HEK293 (cell line): Measurements from ENCODE around the gene CYP4F22.
A peak's percentile ranks its signal among the peaks of the same experiment; 100 is the strongest.

Experiments used
- CTCF ChIA-PET: fragments of 350-600 bp; formaldehyde crosslinking; extraction: SDS; loops from one replicate; lab custom pipeline; 2021; ENCODE audit warnings: antibody characterized with exemption; lab: Yijun Ruan, JAX
- POLR2A ChIA-PET: fragments of 300-600 bp; formaldehyde crosslinking; extraction: SDS; loops from one replicate; lab custom pipeline; 2020; ENCODE audit warnings: antibody characterized with exemption, inconsistent platforms; lab: Yijun Ruan, JAX
- H3K27ac ChIP-seq: fragments of 200-500 bp; sonication (Bioruptor generic); 2 replicates; pipeline ENCODE4 v1.5.1; 2014; ENCODE audit warnings: low read depth, low read length, control low read depth, inconsistent platforms; ENCODE audit errors: extremely low read depth
- H3K36me3 ChIP-seq, 2 experiments: fragments of 200-500 bp in 1 of 2; sonication (Bioruptor generic) in 1 of 2; 1 replicate in 1 of 2; 2 replicates in 1 of 2; pipeline ENCODE4 v1.5.1; 2014 to 2017; ENCODE audit warnings: inconsistent platforms in 2 of 2, low read length in 2 of 2; ENCODE audit not compliant: control insufficient read depth in 2 of 2, insufficient read depth in 1 of 2
- H3K4me1 ChIP-seq: fragments of 200-500 bp; sonication (Bioruptor generic); 2 replicates; pipeline ENCODE4 v1.5.1; 2014; ENCODE audit warnings: mild to moderate bottlenecking, low read length, inconsistent platforms; ENCODE audit not compliant: control insufficient read depth, insufficient read depth
- H3K4me3 ChIP-seq: 2 replicates; pipeline ENCODE4 v1.5.1; 2011; ENCODE audit warnings: low read depth, mild to moderate bottlenecking, control low read depth, low read length, moderate library complexity
- H3K9me3 ChIP-seq: fragments of 200-500 bp; sonication (Bioruptor generic); 2 replicates; pipeline ENCODE4 v1.5.1; 2014; ENCODE audit warnings: low read depth, low read length, inconsistent platforms; ENCODE audit not compliant: control insufficient read depth, insufficient read depth
- GLIS2 ChIP-seq: fragments of 450-650 bp; formaldehyde crosslinking; IDR thresholded peaks from 2 replicates; pipeline ENCODE4 v1.5.1; 2016; ENCODE audit warnings: missing biosample characterization, missing genetic modification characterization
- KLF16 ChIP-seq: fragments of 450-650 bp; formaldehyde crosslinking; IDR thresholded peaks from 2 replicates; pipeline ENCODE4 v1.5.1; 2017; ENCODE audit warnings: missing biosample characterization, missing genetic modification characterization
- KLF9 ChIP-seq: fragments of 450-650 bp; formaldehyde crosslinking; IDR thresholded peaks from 2 replicates; pipeline ENCODE4 v1.5.1; 2016; ENCODE audit warnings: missing biosample characterization, missing genetic modification characterization, low read depth
- SP2 ChIP-seq: fragments of 450-650 bp; formaldehyde crosslinking; IDR thresholded peaks from 2 replicates; pipeline ENCODE4 v1.5.1; 2016; ENCODE audit warnings: missing biosample characterization, missing genetic modification characterization
- SP7 ChIP-seq: fragments of 450-650 bp; formaldehyde crosslinking; IDR thresholded peaks from 2 replicates; pipeline ENCODE4 v1.5.1; 2016; ENCODE audit warnings: missing biosample characterization, missing genetic modification characterization
- TRIM28 ChIP-seq: IDR thresholded peaks from 2 replicates; pipeline ENCODE4 v1.6.1; 2011; ENCODE audit warnings: low read length, control low read depth, borderline replicate concordance
- YY2 ChIP-seq: fragments of 450-650 bp; formaldehyde crosslinking; IDR thresholded peaks from 2 replicates; pipeline ENCODE4 v1.5.1; 2016; ENCODE audit warnings: missing biosample characterization, missing genetic modification characterization
- ZBTB17 ChIP-seq: fragments of 450-650 bp; formaldehyde crosslinking; IDR thresholded peaks from 2 replicates; pipeline ENCODE4 v1.5.1; 2016; ENCODE audit warnings: missing biosample characterization, missing genetic modification characterization
- ZNF335 ChIP-seq: fragments of 450-650 bp; formaldehyde crosslinking; conservative IDR thresholded peaks from 2 replicates; pipeline ENCODE4 v1.5.1; 2016; ENCODE audit warnings: missing biosample characterization, missing genetic modification characterization
- ZNF394 ChIP-seq: fragments of 450-650 bp; formaldehyde crosslinking; IDR thresholded peaks from 2 replicates; pipeline ENCODE4 v1.5.1; 2016; ENCODE audit warnings: missing biosample characterization, missing genetic modification characterization, mild to moderate bottlenecking, moderate library complexity, borderline replicate concordance
- ZNF473 ChIP-seq: fragments of 450-650 bp; formaldehyde crosslinking; IDR thresholded peaks from 2 replicates; pipeline ENCODE4 v1.5.1; 2017; ENCODE audit warnings: missing biosample characterization, missing genetic modification characterization
- ZNF510 ChIP-seq: fragments of 450-650 bp; formaldehyde crosslinking; IDR thresholded peaks from 2 replicates; pipeline ENCODE4 v1.5.1; 2018; ENCODE audit warnings: mild to moderate bottlenecking, missing genetic modification characterization, missing biosample characterization; ENCODE audit not compliant: insufficient replicate concordance
- ZNF561 ChIP-seq: fragments of 450-650 bp; IDR thresholded peaks from 2 replicates; pipeline ENCODE4 v1.5.1; 2018; ENCODE audit warnings: missing biosample characterization, missing genetic modification characterization, borderline replicate concordance
- ZNF629 ChIP-seq: fragments of 450-650 bp; formaldehyde crosslinking; IDR thresholded peaks from 2 replicates; pipeline ENCODE4 v1.5.1; 2017; ENCODE audit warnings: missing biosample characterization, missing genetic modification characterization
- ZNF701 ChIP-seq: fragments of 450-650 bp; formaldehyde crosslinking; IDR thresholded peaks from 2 replicates; pipeline ENCODE4 v1.5.1; 2016; ENCODE audit warnings: missing biosample characterization, missing genetic modification characterization
- TF ChIP-seq, protein P1 (sequence below): fragments of 450-650 bp; formaldehyde crosslinking; conservative IDR thresholded peaks from 2 replicates; pipeline ENCODE4 v1.5.1; 2016; ENCODE audit warnings: low read depth, missing biosample characterization, missing genetic modification characterization
- TF ChIP-seq, protein P2 (sequence below): fragments of 450-650 bp; formaldehyde crosslinking; IDR thresholded peaks from 2 replicates; pipeline ENCODE4 v1.5.1; 2017; ENCODE audit warnings: missing biosample characterization, missing genetic modification characterization
- TF ChIP-seq, protein P3 (sequence below): fragments of 450-650 bp; formaldehyde crosslinking; IDR thresholded peaks from 2 replicates; pipeline ENCODE4 v1.5.1; 2016; ENCODE audit warnings: missing biosample characterization, missing genetic modification characterization, borderline replicate concordance
- TF ChIP-seq, protein P4 (sequence below): fragments of 450-650 bp; formaldehyde crosslinking; IDR thresholded peaks from 2 replicates; pipeline ENCODE4 v1.5.1; 2016; ENCODE audit warnings: missing biosample characterization, missing genetic modification characterization
- TF ChIP-seq, protein P5 (sequence below): fragments of 450-650 bp; formaldehyde crosslinking; IDR thresholded peaks from 2 replicates; pipeline ENCODE4 v1.5.1; 2017; ENCODE audit warnings: missing biosample characterization, missing genetic modification characterization
- TF ChIP-seq, protein P6 (sequence below): fragments of 450-650 bp; formaldehyde crosslinking; IDR thresholded peaks from 2 replicates; pipeline ENCODE4 v1.5.1; 2016; ENCODE audit warnings: missing biosample characterization, missing genetic modification characterization, low read depth

CYP4F22 gene

DNA sequence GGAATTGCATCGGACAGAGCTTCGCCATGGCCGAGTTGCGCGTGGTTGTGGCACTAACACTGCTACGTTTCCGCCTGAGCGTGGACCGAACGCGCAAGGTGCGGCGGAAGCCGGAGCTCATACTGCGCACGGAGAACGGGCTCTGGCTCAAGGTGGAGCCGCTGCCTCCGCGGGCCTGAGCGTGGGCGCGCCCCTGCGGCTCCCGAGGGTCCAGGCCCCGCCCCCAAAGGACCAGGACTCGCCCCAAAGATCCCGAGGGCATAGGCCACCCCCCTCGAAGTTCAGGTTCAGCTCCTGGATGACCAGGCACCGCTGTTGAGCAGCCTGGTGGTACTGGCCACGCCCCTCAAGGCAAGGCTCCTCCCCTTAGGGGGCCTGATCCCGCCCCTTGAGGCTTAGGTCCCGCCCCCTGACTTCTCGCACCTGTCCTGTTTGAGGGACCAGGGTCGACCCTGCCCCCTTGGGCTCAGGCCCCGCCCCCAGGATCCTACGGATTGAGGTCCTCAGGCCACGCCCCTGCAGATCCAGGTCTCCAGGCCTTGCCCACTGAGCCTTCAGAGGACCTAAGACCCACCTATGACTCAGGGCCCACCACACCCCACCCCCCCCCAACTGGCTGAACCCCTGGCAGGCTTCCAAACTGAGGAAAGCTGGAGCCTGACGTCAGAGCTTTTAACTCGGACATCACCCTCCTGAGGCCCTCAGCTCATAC lies 43.1 kb downstream of the CYP4F22 start:
- ChIA-PET CTCF (interaction anchor here (0.5 to 3.7 kb wide), 9 partner anchors 9 to 526 kb away, joined by 3 to 14 read pairs (median 3); partner anchors contain the start of gene AKAP8L), POLR2A (interaction anchor here (0.6 to 2.2 kb wide), 6 partner anchors 99 to 1003 kb away, joined by 3 to 8 read pairs (median 4); partner anchors contain the start of gene AKAP8L)
- TF ChIP-seq ZNF561 (tag by site-specific recombination): no peak; the same call in 1 of the 2 replicates
- TF ChIP-seq ZNF335 (tag by site-specific recombination): peak; percentile 72
- peak; percentile 90 for TF ChIP-seq SP2 (tag by site-specific recombination)
- peak; percentile 33; the same call in 1 of the 2 replicates for TF ChIP-seq SP7 (tag by site-specific recombination)
- TF ChIP-seq ZNF394 (tag by site-specific recombination): no peak
- TF ChIP-seq KLF16 (tag by site-specific recombination): peak; percentile 44
- no peak for TF ChIP-seq TRIM28
- TF ChIP-seq, protein P1, sequence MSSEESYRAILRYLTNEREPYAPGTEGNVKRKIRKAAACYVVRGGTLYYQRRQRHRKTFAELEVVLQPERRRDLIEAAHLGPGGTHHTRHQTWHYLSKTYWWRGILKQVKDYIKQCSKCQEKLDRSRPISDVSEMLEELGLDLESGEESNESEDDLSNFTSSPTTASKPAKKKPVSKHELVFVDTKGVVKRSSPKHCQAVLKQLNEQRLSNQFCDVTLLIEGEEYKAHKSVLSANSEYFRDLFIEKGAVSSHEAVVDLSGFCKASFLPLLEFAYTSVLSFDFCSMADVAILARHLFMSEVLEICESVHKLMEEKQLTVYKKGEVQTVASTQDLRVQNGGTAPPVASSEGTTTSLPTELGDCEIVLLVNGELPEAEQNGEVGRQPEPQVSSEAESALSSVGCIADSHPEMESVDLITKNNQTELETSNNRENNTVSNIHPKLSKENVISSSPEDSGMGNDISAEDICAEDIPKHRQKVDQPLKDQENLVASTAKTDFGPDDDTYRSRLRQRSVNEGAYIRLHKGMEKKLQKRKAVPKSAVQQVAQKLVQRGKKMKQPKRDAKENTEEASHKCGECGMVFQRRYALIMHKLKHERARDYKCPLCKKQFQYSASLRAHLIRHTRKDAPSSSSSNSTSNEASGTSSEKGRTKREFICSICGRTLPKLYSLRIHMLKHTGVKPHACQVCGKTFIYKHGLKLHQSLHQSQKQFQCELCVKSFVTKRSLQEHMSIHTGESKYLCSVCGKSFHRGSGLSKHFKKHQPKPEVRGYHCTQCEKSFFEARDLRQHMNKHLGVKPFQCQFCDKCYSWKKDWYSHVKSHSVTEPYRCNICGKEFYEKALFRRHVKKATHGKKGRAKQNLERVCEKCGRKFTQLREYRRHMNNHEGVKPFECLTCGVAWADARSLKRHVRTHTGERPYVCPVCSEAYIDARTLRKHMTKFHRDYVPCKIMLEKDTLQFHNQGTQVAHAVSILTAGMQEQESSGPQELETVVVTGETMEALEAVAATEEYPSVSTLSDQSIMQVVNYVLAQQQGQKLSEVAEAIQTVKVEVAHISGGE (tag by site-specific recombination): no peak
- TF ChIP-seq, protein P2, sequence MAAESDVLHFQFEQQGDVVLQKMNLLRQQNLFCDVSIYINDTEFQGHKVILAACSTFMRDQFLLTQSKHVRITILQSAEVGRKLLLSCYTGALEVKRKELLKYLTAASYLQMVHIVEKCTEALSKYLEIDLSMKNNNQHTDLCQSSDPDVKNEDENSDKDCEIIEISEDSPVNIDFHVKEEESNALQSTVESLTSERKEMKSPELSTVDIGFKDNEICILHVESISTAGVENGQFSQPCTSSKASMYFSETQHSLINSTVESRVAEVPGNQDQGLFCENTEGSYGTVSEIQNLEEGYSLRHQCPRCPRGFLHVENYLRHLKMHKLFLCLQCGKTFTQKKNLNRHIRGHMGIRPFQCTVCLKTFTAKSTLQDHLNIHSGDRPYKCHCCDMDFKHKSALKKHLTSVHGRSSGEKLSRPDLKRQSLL (tag by site-specific recombination): peak; percentile 57; the same call in 1 of the 2 replicates
- TF ChIP-seq ZNF629 (tag by site-specific recombination): peak; percentile 74
- no peak for TF ChIP-seq ZNF701 (tag by site-specific recombination)
- no peak for TF ChIP-seq ZNF510 (tag by site-specific recombination)
- TF ChIP-seq, protein P3, sequence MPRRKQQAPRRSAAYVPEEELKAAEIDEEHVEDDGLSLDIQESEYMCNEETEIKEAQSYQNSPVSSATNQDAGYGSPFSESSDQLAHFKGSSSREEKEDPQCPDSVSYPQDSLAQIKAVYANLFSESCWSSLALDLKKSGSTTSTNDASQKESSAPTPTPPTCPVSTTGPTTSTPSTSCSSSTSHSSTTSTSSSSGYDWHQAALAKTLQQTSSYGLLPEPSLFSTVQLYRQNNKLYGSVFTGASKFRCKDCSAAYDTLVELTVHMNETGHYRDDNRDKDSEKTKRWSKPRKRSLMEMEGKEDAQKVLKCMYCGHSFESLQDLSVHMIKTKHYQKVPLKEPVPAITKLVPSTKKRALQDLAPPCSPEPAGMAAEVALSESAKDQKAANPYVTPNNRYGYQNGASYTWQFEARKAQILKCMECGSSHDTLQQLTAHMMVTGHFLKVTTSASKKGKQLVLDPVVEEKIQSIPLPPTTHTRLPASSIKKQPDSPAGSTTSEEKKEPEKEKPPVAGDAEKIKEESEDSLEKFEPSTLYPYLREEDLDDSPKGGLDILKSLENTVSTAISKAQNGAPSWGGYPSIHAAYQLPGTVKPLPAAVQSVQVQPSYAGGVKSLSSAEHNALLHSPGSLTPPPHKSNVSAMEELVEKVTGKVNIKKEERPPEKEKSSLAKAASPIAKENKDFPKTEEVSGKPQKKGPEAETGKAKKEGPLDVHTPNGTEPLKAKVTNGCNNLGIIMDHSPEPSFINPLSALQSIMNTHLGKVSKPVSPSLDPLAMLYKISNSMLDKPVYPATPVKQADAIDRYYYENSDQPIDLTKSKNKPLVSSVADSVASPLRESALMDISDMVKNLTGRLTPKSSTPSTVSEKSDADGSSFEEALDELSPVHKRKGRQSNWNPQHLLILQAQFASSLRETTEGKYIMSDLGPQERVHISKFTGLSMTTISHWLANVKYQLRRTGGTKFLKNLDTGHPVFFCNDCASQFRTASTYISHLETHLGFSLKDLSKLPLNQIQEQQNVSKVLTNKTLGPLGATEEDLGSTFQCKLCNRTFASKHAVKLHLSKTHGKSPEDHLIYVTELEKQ: no peak
- peak; percentile 81 for TF ChIP-seq GLIS2 (tag by site-specific recombination)
- TF ChIP-seq ZNF473 (tag by site-specific recombination): no peak
- TF ChIP-seq, protein P4, sequence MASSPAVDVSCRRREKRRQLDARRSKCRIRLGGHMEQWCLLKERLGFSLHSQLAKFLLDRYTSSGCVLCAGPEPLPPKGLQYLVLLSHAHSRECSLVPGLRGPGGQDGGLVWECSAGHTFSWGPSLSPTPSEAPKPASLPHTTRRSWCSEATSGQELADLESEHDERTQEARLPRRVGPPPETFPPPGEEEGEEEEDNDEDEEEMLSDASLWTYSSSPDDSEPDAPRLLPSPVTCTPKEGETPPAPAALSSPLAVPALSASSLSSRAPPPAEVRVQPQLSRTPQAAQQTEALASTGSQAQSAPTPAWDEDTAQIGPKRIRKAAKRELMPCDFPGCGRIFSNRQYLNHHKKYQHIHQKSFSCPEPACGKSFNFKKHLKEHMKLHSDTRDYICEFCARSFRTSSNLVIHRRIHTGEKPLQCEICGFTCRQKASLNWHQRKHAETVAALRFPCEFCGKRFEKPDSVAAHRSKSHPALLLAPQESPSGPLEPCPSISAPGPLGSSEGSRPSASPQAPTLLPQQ (tag by site-specific recombination): peak; percentile 71; the same call in 1 of the 2 replicates
- TF ChIP-seq, protein P5, sequence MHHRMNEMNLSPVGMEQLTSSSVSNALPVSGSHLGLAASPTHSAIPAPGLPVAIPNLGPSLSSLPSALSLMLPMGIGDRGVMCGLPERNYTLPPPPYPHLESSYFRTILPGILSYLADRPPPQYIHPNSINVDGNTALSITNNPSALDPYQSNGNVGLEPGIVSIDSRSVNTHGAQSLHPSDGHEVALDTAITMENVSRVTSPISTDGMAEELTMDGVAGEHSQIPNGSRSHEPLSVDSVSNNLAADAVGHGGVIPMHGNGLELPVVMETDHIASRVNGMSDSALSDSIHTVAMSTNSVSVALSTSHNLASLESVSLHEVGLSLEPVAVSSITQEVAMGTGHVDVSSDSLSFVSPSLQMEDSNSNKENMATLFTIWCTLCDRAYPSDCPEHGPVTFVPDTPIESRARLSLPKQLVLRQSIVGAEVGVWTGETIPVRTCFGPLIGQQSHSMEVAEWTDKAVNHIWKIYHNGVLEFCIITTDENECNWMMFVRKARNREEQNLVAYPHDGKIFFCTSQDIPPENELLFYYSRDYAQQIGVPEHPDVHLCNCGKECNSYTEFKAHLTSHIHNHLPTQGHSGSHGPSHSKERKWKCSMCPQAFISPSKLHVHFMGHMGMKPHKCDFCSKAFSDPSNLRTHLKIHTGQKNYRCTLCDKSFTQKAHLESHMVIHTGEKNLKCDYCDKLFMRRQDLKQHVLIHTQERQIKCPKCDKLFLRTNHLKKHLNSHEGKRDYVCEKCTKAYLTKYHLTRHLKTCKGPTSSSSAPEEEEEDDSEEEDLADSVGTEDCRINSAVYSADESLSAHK (tag by site-specific recombination): no peak
- TF ChIP-seq, protein P6, sequence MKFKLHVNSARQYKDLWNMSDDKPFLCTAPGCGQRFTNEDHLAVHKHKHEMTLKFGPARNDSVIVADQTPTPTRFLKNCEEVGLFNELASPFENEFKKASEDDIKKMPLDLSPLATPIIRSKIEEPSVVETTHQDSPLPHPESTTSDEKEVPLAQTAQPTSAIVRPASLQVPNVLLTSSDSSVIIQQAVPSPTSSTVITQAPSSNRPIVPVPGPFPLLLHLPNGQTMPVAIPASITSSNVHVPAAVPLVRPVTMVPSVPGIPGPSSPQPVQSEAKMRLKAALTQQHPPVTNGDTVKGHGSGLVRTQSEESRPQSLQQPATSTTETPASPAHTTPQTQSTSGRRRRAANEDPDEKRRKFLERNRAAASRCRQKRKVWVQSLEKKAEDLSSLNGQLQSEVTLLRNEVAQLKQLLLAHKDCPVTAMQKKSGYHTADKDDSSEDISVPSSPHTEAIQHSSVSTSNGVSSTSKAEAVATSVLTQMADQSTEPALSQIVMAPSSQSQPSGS (tag by site-specific recombination): peak; percentile 56; the same call in 1 of the 2 replicates
- TF ChIP-seq ZBTB17: no peak
- TF ChIP-seq YY2 (tag by site-specific recombination): no peak
- peak; percentile 85 for TF ChIP-seq KLF9 (tag by site-specific recombination)

More for the DNA sequence above, 43.1 kb downstream of the CYP4F22 start:
- H3K4me1 ChIP-seq: peaks cover 6% of the 10 kb centered on the region; the same call in 1 of the 2 replicates
- peak overlapping the region; percentile 25 for H3K4me3 ChIP-seq
- H3K36me3 ChIP-seq: no peaks in the 10 kb centered on the region
- H3K27ac ChIP-seq: no peak overlapping the region
- no peaks in the 10 kb centered on the region for H3K9me3 ChIP-seq
